Measurements from ENCODE around the gene BLMH. TPM values are rescaled to one million over a fixed set of nuclear protein-coding genes. Genes with fewer than 3 reads are reported as not detected.

BLMH gene
- total RNA-seq, 1 experiment from 2014 or later, result 51.2 TPM

DNA sequence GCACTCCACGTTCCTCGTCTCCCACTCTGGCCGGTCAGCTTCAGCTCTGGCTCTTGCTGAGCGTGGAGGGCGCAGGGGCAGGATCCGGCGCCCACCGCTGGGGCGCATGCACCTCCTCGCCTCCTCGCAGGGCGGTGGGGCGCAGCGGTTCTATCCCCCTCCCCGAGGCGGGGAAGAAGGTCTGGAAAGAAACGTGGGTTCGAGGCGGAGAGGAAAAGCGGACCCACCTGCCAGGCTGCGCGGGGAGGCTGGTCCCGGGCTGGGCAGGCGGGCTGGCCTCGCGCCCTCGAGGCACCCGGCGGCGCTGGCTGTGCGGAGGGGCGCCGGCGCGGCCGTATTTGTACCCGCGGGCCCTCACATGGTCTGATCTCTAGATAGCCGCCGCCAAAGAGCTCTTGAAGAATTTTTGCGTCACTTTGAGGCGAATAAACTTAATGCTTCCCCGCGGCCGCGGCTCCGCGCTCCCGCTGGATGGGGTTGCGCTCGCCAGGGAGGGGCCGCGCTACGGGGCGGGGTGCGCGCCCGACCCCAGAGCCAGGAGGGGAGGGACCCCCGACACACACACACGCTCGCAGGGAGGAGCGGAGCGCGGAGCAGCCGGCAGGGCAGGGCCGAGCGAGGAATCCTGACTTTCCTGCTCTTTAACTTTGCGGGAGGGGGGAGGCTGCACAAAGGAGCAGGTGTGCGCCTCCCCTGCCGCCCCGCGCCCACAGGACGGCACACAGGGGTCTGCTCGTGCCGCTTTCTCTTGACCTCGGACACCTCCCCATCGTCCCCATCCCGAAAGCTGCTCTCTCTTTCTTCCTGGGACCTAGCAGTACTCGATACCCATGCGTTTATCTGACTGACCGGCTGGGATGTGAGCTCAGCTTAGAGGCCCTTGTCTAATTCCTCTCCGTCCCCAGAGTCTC lies 56.1 kb downstream of the BLMH start, which contains the start of gene SLC6A4:
TSS of gene SLC6A4 (minus strand) at position 312 of the 911 bp plus-strand sequence. CDS start 13,739 bp downstream, outside the sequence.
- intact Hi-C loops (cut with micrococcal nuclease), result loop anchor here (1.0 kb wide), 1 partner anchor 131 kb away; no protein-coding TSS in a partner anchor
- H3K4me3 ChIP-seq (replicated peaks in 1 of 2; ENCODE audit: low read depth in 1 of 2, low read length in 2 of 2), result no peak within 1 kb of the TSS
- H3K79me2 ChIP-seq (ENCODE audit: insufficient read depth, low read length), result no peaks in the 10 kb centered on the region
- H3K4me2 ChIP-seq (ENCODE audit: low read length), result peak within 1 kb of the TSS; percentile 56; the same call in 1 of the 2 replicates
- no peaks in the 10 kb centered on the region for H3K36me3 ChIP-seq (ENCODE audit: control insufficient read depth in 1 of 2, insufficient read depth in 2 of 2, low read length in 2 of 2)
- ChIA-PET POLR2A (no interaction called here), CTCF (interaction anchor here (1.5 to 2.8 kb wide), 2 partner anchors 101 to 131 kb away, joined by 4 to 30 read pairs; no protein-coding TSS in a partner anchor), RAD21 (ENCODE audit: low non-redundant PET in 1 of 2, low total read pairs in 2 of 2, uncharacterized antibody in 2 of 2, unreplicated experiment in 2 of 2) (no interaction called here)
- BruUV-seq (replicated peaks), result no TSS peak
- peaks cover 0 to 3% of the 10 kb centered on the region in 2 experiments; a peak in 1 of 4 replicates for H3K4me1 ChIP-seq (ENCODE audit: control insufficient read depth in 1 of 2, insufficient read depth in 2 of 2, low read length in 2 of 2)
- no peak within 1 kb of the TSS for H3K9ac ChIP-seq (ENCODE audit: low read length)
- DNase-seq (ENCODE audit: low read depth, low spot score) (no peak), ATAC-seq (no peak)
- no peaks in the 10 kb centered on the region for H4K20me1 ChIP-seq (ENCODE audit: insufficient read depth)
- no peaks in the 10 kb centered on the region for H3K9me2 ChIP-seq (ENCODE audit: insufficient read depth)
- H3K9me3 ChIP-seq (ENCODE audit: control insufficient read depth in 1 of 2, insufficient read depth in 1 of 2, low read depth in 1 of 2, low read length in 2 of 2), result peaks cover 0 to 3% of the 10 kb centered on the region in 2 experiments; a peak in 1 of 4 replicates
- H3K27me3 ChIP-seq (ENCODE audit: insufficient read depth, low read length), result peaks cover 26% of the 10 kb centered on the region; the same call in 1 of the 2 replicates
- no peak for TF ChIP-seq CEBPB (IDR thresholded peaks at IDR 0.05; ENCODE audit: low read depth)
- no peak within 1 kb of the TSS for H3K27ac ChIP-seq (ENCODE audit: low read depth, low read length)
- H2AFZ ChIP-seq (ENCODE audit: low read depth, low read length, poor library complexity, severe bottlenecking), result peak within 1 kb of the TSS; percentile 89

DNA sequence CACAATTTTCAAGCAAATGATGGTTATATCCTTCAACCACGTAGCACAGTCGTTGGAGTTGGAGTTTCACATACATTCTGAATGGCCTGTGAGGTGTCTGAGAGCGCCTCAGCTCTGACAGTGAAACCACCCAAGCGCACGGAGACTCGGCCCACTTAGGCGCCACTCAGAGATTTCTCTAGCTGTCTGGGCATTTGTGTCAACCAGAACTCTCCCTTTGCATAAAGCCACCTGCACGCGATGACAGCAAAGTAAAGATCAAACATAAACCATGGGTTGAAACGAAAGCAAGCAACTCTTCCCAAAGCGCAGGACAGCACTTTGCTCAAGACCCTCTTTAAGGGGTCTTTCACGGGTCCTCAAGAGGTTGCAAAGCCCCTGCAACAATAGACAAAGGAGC lies 56.8 kb downstream of the BLMH start:
- BruUV-seq (replicated peaks), result no TSS peak
- Histone ChIP-seq H3K4me1 (ENCODE audit: control insufficient read depth in 1 of 2, insufficient read depth in 2 of 2, low read length in 2 of 2) (peaks cover 0 to 3% of the 10 kb centered on the region in 2 experiments; a peak in 1 of 4 replicates), H3K4me2 (ENCODE audit: low read length) (no peak overlapping the region), H3K36me3 (ENCODE audit: control insufficient read depth in 1 of 2, insufficient read depth in 2 of 2, low read length in 2 of 2) (no peaks in the 10 kb centered on the region), H3K9me3 (ENCODE audit: control insufficient read depth in 1 of 2, insufficient read depth in 1 of 2, low read depth in 1 of 2, low read length in 2 of 2) (peaks cover 0 to under 1% of the 10 kb centered on the region in 2 experiments; a peak in 1 of 4 replicates), H3K4me3 (replicated peaks in 1 of 2; ENCODE audit: low read depth in 1 of 2, low read length in 2 of 2) (no peak overlapping the region), H3K9me2 (ENCODE audit: insufficient read depth) (no peaks in the 10 kb centered on the region), H3K9ac (ENCODE audit: low read length) (no peak overlapping the region), H3K27ac (ENCODE audit: low read depth, low read length) (no peak overlapping the region), H4K20me1 (ENCODE audit: insufficient read depth) (no peaks in the 10 kb centered on the region), H2AFZ (ENCODE audit: low read depth, low read length, poor library complexity, severe bottlenecking) (no peak overlapping the region), H3K27me3 (ENCODE audit: insufficient read depth, low read length) (peaks cover 30% of the 10 kb centered on the region; the same call in 1 of the 2 replicates), H3K79me2 (ENCODE audit: insufficient read depth, low read length) (no peaks in the 10 kb centered on the region)
- CTCF ChIA-PET, result interaction anchor here (2.8 kb wide), 1 partner anchor 130 kb away, joined by 30 read pairs; no protein-coding TSS in a partner anchor
- no peak for DNase-seq (ENCODE audit: low read depth, low spot score)
- intact Hi-C loops (cut with micrococcal nuclease), result no loop called here
- RAD21 ChIA-PET (ENCODE audit: low non-redundant PET in 1 of 2, low total read pairs in 2 of 2, uncharacterized antibody in 2 of 2, unreplicated experiment in 2 of 2), result no interaction called here
- no peak for ATAC-seq
- POLR2A ChIA-PET, result no interaction called here
- TF ChIP-seq POLR2AphosphoS5 (IDR thresholded peaks at IDR 0.05; ENCODE audit: low read depth, low read length), result no peak
- no peak for TF ChIP-seq ZFX (IDR thresholded peaks at IDR 0.05)
- TF ChIP-seq EZH2 (IDR thresholded peaks at IDR 0.05), result no peak
- TF ChIP-seq, protein P1, sequence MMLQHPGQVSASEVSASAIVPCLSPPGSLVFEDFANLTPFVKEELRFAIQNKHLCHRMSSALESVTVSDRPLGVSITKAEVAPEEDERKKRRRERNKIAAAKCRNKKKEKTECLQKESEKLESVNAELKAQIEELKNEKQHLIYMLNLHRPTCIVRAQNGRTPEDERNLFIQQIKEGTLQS (IDR thresholded peaks at IDR 0.05), result no peak
- TF ChIP-seq, protein P2, sequence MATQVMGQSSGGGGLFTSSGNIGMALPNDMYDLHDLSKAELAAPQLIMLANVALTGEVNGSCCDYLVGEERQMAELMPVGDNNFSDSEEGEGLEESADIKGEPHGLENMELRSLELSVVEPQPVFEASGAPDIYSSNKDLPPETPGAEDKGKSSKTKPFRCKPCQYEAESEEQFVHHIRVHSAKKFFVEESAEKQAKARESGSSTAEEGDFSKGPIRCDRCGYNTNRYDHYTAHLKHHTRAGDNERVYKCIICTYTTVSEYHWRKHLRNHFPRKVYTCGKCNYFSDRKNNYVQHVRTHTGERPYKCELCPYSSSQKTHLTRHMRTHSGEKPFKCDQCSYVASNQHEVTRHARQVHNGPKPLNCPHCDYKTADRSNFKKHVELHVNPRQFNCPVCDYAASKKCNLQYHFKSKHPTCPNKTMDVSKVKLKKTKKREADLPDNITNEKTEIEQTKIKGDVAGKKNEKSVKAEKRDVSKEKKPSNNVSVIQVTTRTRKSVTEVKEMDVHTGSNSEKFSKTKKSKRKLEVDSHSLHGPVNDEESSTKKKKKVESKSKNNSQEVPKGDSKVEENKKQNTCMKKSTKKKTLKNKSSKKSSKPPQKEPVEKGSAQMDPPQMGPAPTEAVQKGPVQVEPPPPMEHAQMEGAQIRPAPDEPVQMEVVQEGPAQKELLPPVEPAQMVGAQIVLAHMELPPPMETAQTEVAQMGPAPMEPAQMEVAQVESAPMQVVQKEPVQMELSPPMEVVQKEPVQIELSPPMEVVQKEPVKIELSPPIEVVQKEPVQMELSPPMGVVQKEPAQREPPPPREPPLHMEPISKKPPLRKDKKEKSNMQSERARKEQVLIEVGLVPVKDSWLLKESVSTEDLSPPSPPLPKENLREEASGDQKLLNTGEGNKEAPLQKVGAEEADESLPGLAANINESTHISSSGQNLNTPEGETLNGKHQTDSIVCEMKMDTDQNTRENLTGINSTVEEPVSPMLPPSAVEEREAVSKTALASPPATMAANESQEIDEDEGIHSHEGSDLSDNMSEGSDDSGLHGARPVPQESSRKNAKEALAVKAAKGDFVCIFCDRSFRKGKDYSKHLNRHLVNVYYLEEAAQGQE (IDR thresholded peaks at IDR 0.05; ENCODE audit: low read depth), result no peak
- no peak for TF ChIP-seq FOSL1 (IDR thresholded peaks at IDR 0.05; ENCODE audit: low read depth)
- no peak for TF ChIP-seq ELF1 (IDR thresholded peaks at IDR 0.05; ENCODE audit: borderline replicate concordance, low read depth)
- no peak for TF ChIP-seq JUND (IDR thresholded peaks at IDR 0.05)
- TF ChIP-seq, protein P3, sequence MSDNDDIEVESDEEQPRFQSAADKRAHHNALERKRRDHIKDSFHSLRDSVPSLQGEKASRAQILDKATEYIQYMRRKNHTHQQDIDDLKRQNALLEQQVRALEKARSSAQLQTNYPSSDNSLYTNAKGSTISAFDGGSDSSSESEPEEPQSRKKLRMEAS (IDR thresholded peaks at IDR 0.05), result no peak
- TF ChIP-seq CBX3 (IDR thresholded peaks at IDR 0.05; ENCODE audit: low read depth), result no peak
- no peak for TF ChIP-seq TCF7L2 (IDR thresholded peaks at IDR 0.05; ENCODE audit: borderline replicate concordance, extremely low read depth, insufficient read depth, insufficient read length)
- no peak for TF ChIP-seq POLR2A (IDR thresholded peaks at IDR 0.05; ENCODE audit: borderline replicate concordance, extremely low read depth, insufficient read depth, insufficient read length)
